Astrocyte of the cerebellum (primary cell): ENCODE results near the gene KRTAP9-7.

Source experiments
- DNase-seq: peaks from one replicate; pipeline ENCODE4 v3.0.0-alpha.2; 2011; ENCODE audit warnings: low read depth
- H3K4me3 ChIP-seq: 2 replicates; pipeline ENCODE4 v1.5.1; 2011; ENCODE audit warnings: mild to moderate bottlenecking, low read depth, low read length, moderate library complexity
- in situ Hi-C: cut with HindIII; loops from 2 replicates; pipeline ENCODE4 v1.10.0; 2017; ENCODE audit warnings: low sequenced_read_pairs
- TF ChIP-seq, protein P1 (sequence below): IDR thresholded peaks from 2 replicates; pipeline ENCODE4 v1.5.1; 2012; ENCODE audit warnings: low read length, low read depth, moderate library complexity, mild to moderate bottlenecking; ENCODE audit errors: missing control alignments

Gene KRTAP9-7

DNA sequence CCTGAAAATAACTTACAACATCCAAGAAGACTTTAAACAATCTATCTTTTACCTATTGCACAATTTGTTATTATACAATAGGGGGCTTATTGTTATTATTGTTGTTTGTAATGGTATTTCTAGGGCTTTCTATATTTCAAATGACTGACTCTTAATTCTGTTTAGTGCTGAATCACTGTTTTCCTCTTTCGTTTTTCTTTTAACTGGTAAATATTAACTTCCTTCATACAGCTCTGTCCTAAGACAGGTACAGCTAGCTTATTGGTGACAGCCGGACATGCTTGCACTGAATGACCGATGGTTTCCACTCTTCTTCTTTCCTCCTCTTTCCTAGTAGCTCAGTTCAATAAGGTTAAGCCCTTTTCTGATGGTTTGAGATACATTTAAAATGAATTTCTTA lies 11.6 kb downstream of the KRTAP9-7 start:
- no peak for DNase-seq
- H3K4me3 ChIP-seq: no peak overlapping the region
- TF ChIP-seq, protein P1, sequence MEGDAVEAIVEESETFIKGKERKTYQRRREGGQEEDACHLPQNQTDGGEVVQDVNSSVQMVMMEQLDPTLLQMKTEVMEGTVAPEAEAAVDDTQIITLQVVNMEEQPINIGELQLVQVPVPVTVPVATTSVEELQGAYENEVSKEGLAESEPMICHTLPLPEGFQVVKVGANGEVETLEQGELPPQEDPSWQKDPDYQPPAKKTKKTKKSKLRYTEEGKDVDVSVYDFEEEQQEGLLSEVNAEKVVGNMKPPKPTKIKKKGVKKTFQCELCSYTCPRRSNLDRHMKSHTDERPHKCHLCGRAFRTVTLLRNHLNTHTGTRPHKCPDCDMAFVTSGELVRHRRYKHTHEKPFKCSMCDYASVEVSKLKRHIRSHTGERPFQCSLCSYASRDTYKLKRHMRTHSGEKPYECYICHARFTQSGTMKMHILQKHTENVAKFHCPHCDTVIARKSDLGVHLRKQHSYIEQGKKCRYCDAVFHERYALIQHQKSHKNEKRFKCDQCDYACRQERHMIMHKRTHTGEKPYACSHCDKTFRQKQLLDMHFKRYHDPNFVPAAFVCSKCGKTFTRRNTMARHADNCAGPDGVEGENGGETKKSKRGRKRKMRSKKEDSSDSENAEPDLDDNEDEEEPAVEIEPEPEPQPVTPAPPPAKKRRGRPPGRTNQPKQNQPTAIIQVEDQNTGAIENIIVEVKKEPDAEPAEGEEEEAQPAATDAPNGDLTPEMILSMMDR: no peak
- in situ Hi-C loops: no loop called here

DNA sequence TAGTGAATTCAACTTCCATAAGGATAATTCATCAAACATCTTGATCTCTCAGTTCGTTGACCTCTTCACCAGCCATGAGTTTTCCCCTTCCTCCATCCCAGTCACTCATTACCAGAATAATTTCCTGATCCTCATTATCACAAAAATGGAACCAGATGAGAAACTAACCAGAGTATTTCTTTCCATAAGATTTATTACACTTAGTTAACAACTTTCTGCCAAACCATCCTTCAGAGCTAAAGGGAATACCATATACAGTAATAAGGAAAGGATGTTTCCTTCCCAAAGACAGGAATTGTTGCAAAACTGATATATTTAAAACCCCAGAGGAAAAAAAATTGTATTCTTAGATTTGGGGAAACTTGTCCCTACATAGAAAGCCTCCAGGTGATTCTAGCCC lies 18.5 kb downstream of the KRTAP9-7 start:
- TF ChIP-seq, protein P1: no peak
- no peak overlapping the region for H3K4me3 ChIP-seq
- DNase-seq: no peak
- in situ Hi-C loops: no loop called here

DNA sequence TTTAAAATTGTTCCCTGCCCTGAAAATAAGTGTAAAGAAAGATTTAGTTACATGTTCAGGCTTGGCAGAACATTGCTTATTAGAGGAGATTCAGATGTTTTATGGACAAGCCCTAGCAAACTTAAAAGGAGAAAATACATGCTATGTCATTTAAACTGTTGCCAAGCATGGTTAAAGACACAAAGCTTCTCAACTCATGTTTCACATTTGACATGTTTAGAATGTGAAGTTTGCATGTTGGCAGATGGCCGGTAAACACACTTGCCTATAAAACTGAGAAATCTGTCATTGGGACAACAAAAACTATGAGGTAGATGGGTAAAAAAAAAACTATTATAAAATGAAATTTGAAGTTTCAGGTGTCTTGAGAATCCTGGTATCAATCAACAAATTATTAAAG lies 21.3 kb downstream of the KRTAP9-7 start:
- TF ChIP-seq, protein P1: no peak
- no peak for DNase-seq
- in situ Hi-C loops: no loop called here
- H3K4me3 ChIP-seq: no peak overlapping the region

DNA sequence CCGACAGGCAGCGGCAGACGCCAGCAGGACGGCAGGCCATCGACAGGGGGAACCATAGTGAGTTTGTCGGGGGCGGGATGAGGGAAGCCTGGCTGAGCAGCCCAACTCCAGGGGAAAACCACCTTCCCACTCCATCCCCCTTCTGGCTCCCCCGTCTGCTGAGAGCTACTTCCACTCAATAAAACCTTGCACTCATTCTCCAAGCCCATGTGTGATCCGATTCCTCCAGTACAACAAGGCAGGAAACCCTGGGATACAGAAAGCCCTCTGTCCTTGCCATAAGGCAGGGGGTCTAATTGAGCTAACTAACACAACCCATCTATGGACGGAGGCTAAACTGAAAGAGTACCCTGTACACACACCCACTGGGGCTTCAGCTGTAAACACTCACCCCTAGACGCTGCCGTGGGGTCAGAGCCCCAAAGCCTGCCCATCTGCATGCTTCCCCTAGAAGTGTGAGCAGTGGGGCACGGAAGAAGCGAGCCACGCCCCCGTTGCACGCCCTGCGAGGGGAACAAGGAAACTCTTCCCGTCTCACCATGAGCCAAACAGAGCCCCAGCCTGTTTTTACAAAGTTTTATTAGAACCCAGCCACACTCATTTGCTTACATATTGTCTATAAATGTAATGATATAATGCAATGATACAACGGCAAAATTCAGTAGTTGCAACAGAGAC lies 23.1 kb downstream of the KRTAP9-7 start:
- TF ChIP-seq, protein P1: no peak
- in situ Hi-C loops: no loop called here
- no peak for DNase-seq
- no peak overlapping the region for H3K4me3 ChIP-seq

DNA sequence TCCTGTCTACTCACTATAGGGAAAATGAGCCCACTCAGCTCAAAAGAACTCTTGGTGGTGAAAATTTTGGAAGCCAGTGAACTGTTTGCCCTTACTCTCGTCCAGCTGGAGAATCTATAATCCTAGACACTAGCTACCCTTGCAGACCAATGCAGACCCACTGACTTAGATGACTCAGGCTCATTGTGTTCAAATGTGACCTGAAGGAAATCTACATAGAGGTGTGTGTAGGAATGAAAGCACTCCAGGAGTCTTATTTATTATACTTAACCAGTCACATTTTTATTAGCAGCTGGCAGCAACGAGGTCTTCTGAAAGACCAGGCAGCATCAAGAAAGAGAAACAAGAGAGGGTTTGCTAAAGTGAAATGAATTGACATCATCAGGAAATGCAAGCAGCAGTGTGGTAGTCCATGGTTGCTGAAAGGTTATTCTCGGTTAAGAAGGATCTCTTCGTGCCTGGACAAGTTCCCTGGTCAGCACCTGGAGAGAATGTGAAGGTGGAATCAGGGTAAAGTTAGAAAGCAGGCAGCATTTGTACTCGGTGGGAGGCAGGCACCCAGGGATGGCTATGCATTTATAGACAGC lies 25.8 kb downstream of the KRTAP9-7 start:
- no peak for DNase-seq
- H3K4me3 ChIP-seq: no peak overlapping the region
- TF ChIP-seq, protein P1: no peak
- in situ Hi-C loops: no loop called here

DNA sequence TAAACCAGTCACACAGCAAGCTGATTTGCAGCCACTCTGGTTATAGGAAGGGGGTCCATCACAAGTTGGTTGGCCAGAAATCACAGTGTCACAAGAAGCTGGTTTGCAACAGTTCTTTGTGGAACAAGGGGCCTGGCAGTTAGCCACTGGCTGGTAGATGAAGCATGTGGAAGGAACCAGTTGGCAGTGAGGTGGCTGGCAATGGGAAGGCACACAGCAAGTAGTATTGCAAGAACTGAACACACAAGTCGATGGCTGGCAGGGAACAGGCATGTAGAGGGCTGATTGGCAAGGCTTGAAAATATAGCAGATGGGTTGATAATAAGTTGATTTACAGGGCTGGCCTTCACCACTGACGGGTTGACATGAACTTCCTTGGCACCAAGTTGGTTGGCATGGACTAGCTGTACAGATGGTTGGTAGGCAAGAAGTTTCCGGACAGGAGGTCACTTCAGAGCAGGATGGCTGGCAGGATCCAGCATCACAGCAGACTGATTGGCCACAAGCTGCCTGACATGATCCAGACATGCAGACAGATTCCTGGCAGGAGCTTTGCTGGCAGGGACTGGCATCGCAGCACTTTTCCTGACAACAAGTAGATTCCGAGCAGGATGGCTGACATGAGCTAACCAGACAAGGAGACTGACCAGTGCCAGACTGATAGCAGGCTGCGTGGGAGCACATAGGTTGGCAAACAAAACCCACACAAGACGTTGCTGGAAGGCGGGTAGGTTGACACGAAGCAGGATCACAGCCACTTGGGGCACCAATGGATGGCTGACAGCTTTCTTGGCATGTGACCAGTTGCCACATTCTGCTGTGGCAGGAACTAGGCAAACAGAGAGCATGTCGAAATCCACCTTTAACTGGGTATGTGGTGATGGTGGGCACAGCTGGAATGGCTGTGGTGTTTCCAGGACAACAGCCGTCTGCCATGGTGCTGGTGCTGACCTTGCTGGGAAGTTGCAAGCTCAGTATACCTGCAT lies 26.7 kb downstream of the KRTAP9-7 start, which contains the start of gene KRTAP29-1:
Gene KRTAP29-1, minus strand, starts transcription at position 936 of the 986 bp plus-strand sequence. Its CDS starts 0 bp downstream, at position 936.
- DNase-seq: no peak
- no peak within 1 kb of the TSS for H3K4me3 ChIP-seq
- TF ChIP-seq, protein P1: no peak
- in situ Hi-C loops: no loop called here
